Endodermal cell (in vitro differentiated cells): ENCODE measurements around the gene DIMT1. TPM values are rescaled to one million over a fixed set of nuclear protein-coding genes. Genes with fewer than 3 reads are reported as not detected.

Experiments used
- DNase-seq: peaks from one replicate; pipeline ENCODE4 v3.0.0-alpha.2; 2017
- H3K27ac ChIP-seq: 2 replicates; pipeline ENCODE4 v1.5.1; 2013; ENCODE audit warnings: mild to moderate bottlenecking, low read depth, low read length, moderate library complexity
- H3K27me3 ChIP-seq: 2 replicates; pipeline ENCODE4 v1.6.1; 2013; ENCODE audit warnings: mild to moderate bottlenecking, low read length, moderate library complexity; ENCODE audit not compliant: insufficient read depth, control insufficient read depth, poor library complexity, severe bottlenecking
- H3K36me3 ChIP-seq: 2 replicates; pipeline ENCODE4 v1.7.0; 2013; ENCODE audit warnings: mild to moderate bottlenecking, low read length, moderate library complexity; ENCODE audit not compliant: control insufficient read depth, insufficient read depth
- H3K4me1 ChIP-seq: one replicate; pipeline ENCODE4 v1.7.0; 2013; ENCODE audit warnings: low read length; ENCODE audit not compliant: control insufficient read depth, insufficient read depth
- H3K4me3 ChIP-seq: 2 replicates; pipeline ENCODE4 v1.5.1; 2013; ENCODE audit warnings: mild to moderate bottlenecking, low read length, moderate library complexity
- H3K9ac ChIP-seq: 2 replicates; pipeline ENCODE4 v1.6.1; 2013; ENCODE audit warnings: mild to moderate bottlenecking, low read length, moderate library complexity; ENCODE audit not compliant: poor library complexity, severe bottlenecking; ENCODE audit errors: extremely low read depth
- H3K9me3 ChIP-seq: 2 replicates; pipeline ENCODE4 v1.6.1; 2013; ENCODE audit warnings: mild to moderate bottlenecking, low read length, moderate library complexity; ENCODE audit not compliant: control insufficient read depth
- H3K27ac Mint-ChIP-seq: 2 replicates; pipeline ENCODE4 v1.8.0; 2020; ENCODE audit warnings: mixed read lengths
- H3K27me3 Mint-ChIP-seq: 2 replicates; pipeline ENCODE4 v1.8.0; 2021; ENCODE audit warnings: mild to moderate bottlenecking, mixed read lengths; ENCODE audit not compliant: insufficient read depth
- H3K36me3 Mint-ChIP-seq: 2 replicates; pipeline ENCODE4 v1.8.0; 2020; ENCODE audit warnings: low read depth, mixed read lengths
- H3K4me1 Mint-ChIP-seq: 2 replicates; pipeline ENCODE4 v1.8.0; 2020; ENCODE audit warnings: mixed read lengths
- H3K4me3 Mint-ChIP-seq: 2 replicates; pipeline ENCODE4 v1.8.0; 2020; ENCODE audit warnings: mild to moderate bottlenecking, moderate library complexity, mixed read lengths
- H3K9me3 Mint-ChIP-seq: 2 replicates; pipeline ENCODE4 v1.8.0; 2020; ENCODE audit warnings: mild to moderate bottlenecking, mixed read lengths
- CTCF ChIP-seq: fragments of 200-600 bp; sonication (generic); conservative IDR thresholded peaks from 2 replicates; pipeline ENCODE4 v1.5.0; 2021; ENCODE audit warnings: antibody characterized with exemption, mild to moderate bottlenecking
- WGBS, 2 experiments: methylation state at CpG; one replicate each; pipeline versions ENCODE4 v1.1.5 to v1.1.7; 2013; ENCODE audit warnings: missing lambda C conversion rate in 2 of 2, mixed read lengths in 1 of 2; ENCODE audit not compliant: insufficient coverage in 1 of 2, insufficient read length in 1 of 2; 5-methylcytosine and 5-hydroxymethylcytosine counted together
- total RNA-seq, 2 donors: library from RNA; stranded (reverse); fragmentation: NEBNext Ultra II Directional in 1 of 2; extraction: Animal tissue kit (Norgen Biotek cat#: 25700) in 1 of 2; gene quantifications; 2 replicates in 1 of 2; 3 replicates in 1 of 2; pipeline ENCODE4 v1.2.1, GENCODE V29; 2021

DIMT1 gene
- total RNA-seq, 2 donors from 2014 or later, result 22.7 to 25.6 TPM

GRCh38 chr5:62421414-62421813 is 17.7 kb upstream of the DIMT1 start:
- no peak overlapping the region for H3K27ac Mint-ChIP-seq
- no peak for DNase-seq
- Histone ChIP-seq H3K27ac (no peak overlapping the region), H3K36me3 (no peaks in the 10 kb centered on the region), H3K4me3 (no peak overlapping the region), H3K9ac (no peak overlapping the region), H3K4me1 (no peaks in the 10 kb centered on the region), H3K9me3 (no peaks in the 10 kb centered on the region), H3K27me3 (no peaks in the 10 kb centered on the region)
- no peak overlapping the region for H3K4me3 Mint-ChIP-seq
- H3K4me1 Mint-ChIP-seq, result peaks cover 2% of the 10 kb centered on the region
- WGBS, 2 experiments, result 100% methylated on average over 1 of the region's 1 CpG; no CpG with 5 or more reads in 1 of the 2 experiments
- no peaks in the 10 kb centered on the region for H3K9me3 Mint-ChIP-seq
- TF ChIP-seq CTCF, result no peak
- H3K27me3 Mint-ChIP-seq, result no peaks in the 10 kb centered on the region
- H3K36me3 Mint-ChIP-seq, result peaks cover 14% of the 10 kb centered on the region

DNA sequence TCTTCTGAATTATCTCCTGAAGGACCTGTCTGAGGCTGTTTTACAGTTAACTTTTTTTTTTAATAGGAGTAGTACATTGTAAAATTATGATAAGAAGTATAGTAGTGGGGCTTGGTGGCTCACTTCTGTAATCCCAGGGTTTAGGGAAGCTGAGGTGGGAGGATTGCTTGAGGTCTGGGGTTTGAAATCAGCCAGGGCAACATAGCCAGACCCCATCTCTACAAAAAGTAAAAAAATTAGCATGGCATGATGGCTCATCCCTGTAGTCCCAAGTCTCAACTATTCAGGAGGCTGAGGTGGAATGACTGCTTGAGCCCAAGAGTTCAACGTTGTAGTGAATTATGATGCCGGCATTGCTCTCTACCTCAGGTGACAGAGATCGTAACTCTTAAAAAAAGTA is 15.9 kb upstream of the DIMT1 start:
- no peak for DNase-seq
- no peaks in the 10 kb centered on the region for H3K9me3 ChIP-seq
- H3K4me3 ChIP-seq, result no peak overlapping the region
- H3K9ac ChIP-seq, result no peak overlapping the region
- H3K36me3 ChIP-seq, result no peaks in the 10 kb centered on the region
- 95 to 100% methylated on average over 3 of the region's 3 CpGs for WGBS, 2 experiments
- Mint-ChIP-seq H3K4me1 (peaks cover 2% of the 10 kb centered on the region), H3K27me3 (no peaks in the 10 kb centered on the region), H3K9me3 (no peaks in the 10 kb centered on the region), H3K36me3 (peaks cover 12% of the 10 kb centered on the region), H3K27ac (no peak overlapping the region), H3K4me3 (no peak overlapping the region)
- no peaks in the 10 kb centered on the region for H3K4me1 ChIP-seq
- no peaks in the 10 kb centered on the region for H3K27me3 ChIP-seq
- no peak for TF ChIP-seq CTCF
- H3K27ac ChIP-seq, result no peak overlapping the region

- peaks cover 5% of the 10 kb centered on the region for H3K4me1 Mint-ChIP-seq
- DNase-seq, result no peak
- H3K9me3 Mint-ChIP-seq, result no peaks in the 10 kb centered on the region
- H3K4me3 Mint-ChIP-seq, result no peak overlapping the region
- Histone ChIP-seq H3K9me3 (no peaks in the 10 kb centered on the region), H3K27ac (no peak overlapping the region), H3K9ac (no peak overlapping the region), H3K4me3 (no peak overlapping the region), H3K36me3 (no peaks in the 10 kb centered on the region), H3K27me3 (no peaks in the 10 kb centered on the region), H3K4me1 (peaks cover 2% of the 10 kb centered on the region)
- no peaks in the 10 kb centered on the region for H3K27me3 Mint-ChIP-seq
- WGBS, 2 experiments, result 92 to 100% methylated on average over 3 to 4 of the region's 4 CpGs
- H3K36me3 Mint-ChIP-seq, result peaks cover 9% of the 10 kb centered on the region
- TF ChIP-seq CTCF, result no peak
- no peak overlapping the region for H3K27ac Mint-ChIP-seq
Measured at GRCh38 chr5:62418462-62419076, 14.9 kb upstream of the DIMT1 start.
